B cell (primary cell): Measurements from ENCODE around the gene LSMEM2.

Experiments used
- CTCF ChIP-seq: fragments of 200-600 bp; IDR thresholded peaks from one replicate; pipeline ENCODE4 v1.8.0; 2022; ENCODE audit warnings: antibody characterized with exemption, mild to moderate bottlenecking
- EZH2 ChIP-seq: IDR thresholded peaks from 2 replicates; pipeline ENCODE4 v1.6.1; 2012; ENCODE audit warnings: borderline replicate concordance, low read depth, mild to moderate bottlenecking, moderate library complexity, low read length; ENCODE audit not compliant: insufficient read depth, poor library complexity, severe bottlenecking

GRCh38 chr3:50255251-50255615 lies 23.7 kb upstream of the LSMEM2 start:
- TF ChIP-seq CTCF, result no peak
- TF ChIP-seq EZH2, result no peak
